ENCODE results near the gene CCDC107.

DNA sequence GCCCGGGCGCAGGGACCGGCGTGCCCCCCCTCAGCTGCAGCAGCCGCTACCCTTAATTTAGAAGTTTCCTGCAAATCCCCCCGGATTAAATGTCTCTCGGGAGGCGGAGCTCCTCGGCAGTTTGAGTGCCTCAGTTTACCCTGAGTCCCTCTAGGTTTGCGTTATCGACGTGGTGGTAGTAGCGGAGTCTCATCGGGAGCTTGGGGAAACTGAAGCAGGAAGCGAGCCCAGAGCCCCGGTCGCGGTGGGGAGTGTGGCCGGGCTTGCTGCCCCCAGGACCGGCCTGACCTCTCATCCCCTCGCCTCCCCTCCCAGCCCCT is 32.2 kb downstream of the CCDC107 start:
- TF ChIP-seq, protein P1, sequence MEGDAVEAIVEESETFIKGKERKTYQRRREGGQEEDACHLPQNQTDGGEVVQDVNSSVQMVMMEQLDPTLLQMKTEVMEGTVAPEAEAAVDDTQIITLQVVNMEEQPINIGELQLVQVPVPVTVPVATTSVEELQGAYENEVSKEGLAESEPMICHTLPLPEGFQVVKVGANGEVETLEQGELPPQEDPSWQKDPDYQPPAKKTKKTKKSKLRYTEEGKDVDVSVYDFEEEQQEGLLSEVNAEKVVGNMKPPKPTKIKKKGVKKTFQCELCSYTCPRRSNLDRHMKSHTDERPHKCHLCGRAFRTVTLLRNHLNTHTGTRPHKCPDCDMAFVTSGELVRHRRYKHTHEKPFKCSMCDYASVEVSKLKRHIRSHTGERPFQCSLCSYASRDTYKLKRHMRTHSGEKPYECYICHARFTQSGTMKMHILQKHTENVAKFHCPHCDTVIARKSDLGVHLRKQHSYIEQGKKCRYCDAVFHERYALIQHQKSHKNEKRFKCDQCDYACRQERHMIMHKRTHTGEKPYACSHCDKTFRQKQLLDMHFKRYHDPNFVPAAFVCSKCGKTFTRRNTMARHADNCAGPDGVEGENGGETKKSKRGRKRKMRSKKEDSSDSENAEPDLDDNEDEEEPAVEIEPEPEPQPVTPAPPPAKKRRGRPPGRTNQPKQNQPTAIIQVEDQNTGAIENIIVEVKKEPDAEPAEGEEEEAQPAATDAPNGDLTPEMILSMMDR (IDR thresholded peaks at IDR 0.05): no peak
- TF ChIP-seq POLR2A (IDR thresholded peaks at IDR 0.05): no peak
